Right atrium auricular region (tissue), 2 donors: Measurements from ENCODE around the gene ARHGEF18. TPM values are rescaled to one million over a fixed set of nuclear protein-coding genes. Genes with fewer than 3 reads are reported as not detected.

Experiments
- DNase-seq: peaks from one replicate; pipeline ENCODE4 v3.0.0-alpha.2; 2019; ENCODE audit warnings: low spot score
- H3K27ac ChIP-seq, 2 donors: fragments of 200-600 bp; sonication (generic); 1 replicate in 1 of 2; 2 replicates in 1 of 2; pipeline ENCODE4 v1.5.1; 2016 to 2019
- H3K27me3 ChIP-seq, 2 donors: fragments of 200-600 bp; sonication (generic); one replicate each; pipeline versions ENCODE4 v1.5.1 to v1.6.0; 2017 to 2019
- H3K36me3 ChIP-seq: fragments of 200-600 bp; sonication (generic); one replicate; pipeline ENCODE4 v1.5.1; 2016
- H3K4me1 ChIP-seq, 2 donors: fragments of 200-600 bp; sonication (generic); one replicate each; pipeline versions ENCODE4 v1.5.1 to v1.6.0; 2017 to 2019
- H3K4me3 ChIP-seq, 2 donors: fragments of 200-600 bp; sonication (generic); 1 replicate in 1 of 2; 2 replicates in 1 of 2; pipeline ENCODE4 v1.5.1; 2017 to 2019; ENCODE audit warnings: mild to moderate bottlenecking in 1 of 2, moderate library complexity in 1 of 2
- H3K9me3 ChIP-seq, 2 donors: fragments of 200-600 bp; sonication (generic); one replicate each; pipeline ENCODE4 v1.5.1; 2019
- total RNA-seq, 2 donors: library from RNA; depleted of rRNA; stranded (reverse); fragments of >200 nt; gene quantifications; one replicate each; pipeline ENCODE4 v1.1.0, GENCODE V29; 2016
- TF ChIP-seq, protein P1 (sequence below), 2 donors: fragments of 200-600 bp; sonication (generic); IDR thresholded peaks; one replicate each; pipeline ENCODE4 v1.5.1; 2019; ENCODE audit warnings: antibody characterized with exemption in 2 of 2

ARHGEF18 gene
- total RNA-seq, 2 donors from 2014 or later, result 8.3 to 14.0 TPM

DNA sequence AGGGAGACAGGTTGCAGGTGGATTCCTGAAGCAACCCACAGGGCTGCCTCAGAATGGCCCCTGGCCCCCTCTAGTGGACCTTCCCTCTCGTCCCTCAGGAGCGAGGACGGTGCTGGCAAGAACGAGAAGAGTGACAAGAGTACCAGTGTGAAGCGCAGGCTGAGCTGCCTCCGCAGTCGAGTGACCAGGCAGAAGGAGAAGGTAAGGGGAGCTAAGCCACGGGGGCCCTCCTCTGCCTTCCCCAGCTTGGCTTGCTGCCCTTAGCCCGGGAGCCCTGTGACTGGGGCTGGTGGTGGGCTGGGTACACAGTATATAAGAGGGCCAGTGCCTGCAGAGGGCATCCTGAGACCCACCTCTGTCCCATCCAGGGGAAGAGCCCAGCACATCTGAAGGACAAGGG lies 34.0 kb downstream of the ARHGEF18 start:
- Histone ChIP-seq H3K4me1 (no peaks in the 10 kb centered on the region), H3K4me3 (no peak overlapping the region), H3K36me3 (no peaks in the 10 kb centered on the region), H3K27me3 (no peaks in the 10 kb centered on the region), H3K9me3 (no peaks in the 10 kb centered on the region), H3K27ac (no peak overlapping the region)
- no peak for DNase-seq
- TF ChIP-seq, protein P1, sequence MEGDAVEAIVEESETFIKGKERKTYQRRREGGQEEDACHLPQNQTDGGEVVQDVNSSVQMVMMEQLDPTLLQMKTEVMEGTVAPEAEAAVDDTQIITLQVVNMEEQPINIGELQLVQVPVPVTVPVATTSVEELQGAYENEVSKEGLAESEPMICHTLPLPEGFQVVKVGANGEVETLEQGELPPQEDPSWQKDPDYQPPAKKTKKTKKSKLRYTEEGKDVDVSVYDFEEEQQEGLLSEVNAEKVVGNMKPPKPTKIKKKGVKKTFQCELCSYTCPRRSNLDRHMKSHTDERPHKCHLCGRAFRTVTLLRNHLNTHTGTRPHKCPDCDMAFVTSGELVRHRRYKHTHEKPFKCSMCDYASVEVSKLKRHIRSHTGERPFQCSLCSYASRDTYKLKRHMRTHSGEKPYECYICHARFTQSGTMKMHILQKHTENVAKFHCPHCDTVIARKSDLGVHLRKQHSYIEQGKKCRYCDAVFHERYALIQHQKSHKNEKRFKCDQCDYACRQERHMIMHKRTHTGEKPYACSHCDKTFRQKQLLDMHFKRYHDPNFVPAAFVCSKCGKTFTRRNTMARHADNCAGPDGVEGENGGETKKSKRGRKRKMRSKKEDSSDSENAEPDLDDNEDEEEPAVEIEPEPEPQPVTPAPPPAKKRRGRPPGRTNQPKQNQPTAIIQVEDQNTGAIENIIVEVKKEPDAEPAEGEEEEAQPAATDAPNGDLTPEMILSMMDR (IDR thresholded peaks at IDR 0.05), result no peak

DNA sequence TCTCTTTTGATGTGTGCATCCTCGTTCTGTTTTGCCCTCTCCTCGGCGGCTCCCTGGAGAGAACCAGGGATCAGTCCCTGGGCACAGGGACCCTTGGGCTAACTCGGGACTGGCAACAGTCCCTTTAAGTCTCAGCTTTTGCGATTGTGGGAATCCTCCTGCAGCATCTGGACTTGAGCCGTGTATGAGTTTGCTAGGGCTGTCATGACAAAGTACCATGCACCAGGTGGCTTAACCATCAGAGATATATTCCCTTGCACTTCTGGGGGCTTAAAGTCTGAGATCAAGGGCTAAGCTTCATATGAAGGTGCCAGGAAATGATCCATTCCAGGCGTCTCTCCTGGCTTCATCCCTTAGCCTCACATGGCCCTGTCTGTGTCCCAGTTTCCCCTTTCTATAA lies 34.5 kb downstream of the ARHGEF18 start:
- H3K9me3 ChIP-seq, result no peaks in the 10 kb centered on the region
- H3K4me3 ChIP-seq, result no peak overlapping the region
- no peak overlapping the region for H3K27ac ChIP-seq
- no peaks in the 10 kb centered on the region for H3K27me3 ChIP-seq
- H3K36me3 ChIP-seq, result no peaks in the 10 kb centered on the region
- no peaks in the 10 kb centered on the region for H3K4me1 ChIP-seq
- TF ChIP-seq, protein P1 (IDR thresholded peaks at IDR 0.05), result no peak
- DNase-seq, result no peak

DNA sequence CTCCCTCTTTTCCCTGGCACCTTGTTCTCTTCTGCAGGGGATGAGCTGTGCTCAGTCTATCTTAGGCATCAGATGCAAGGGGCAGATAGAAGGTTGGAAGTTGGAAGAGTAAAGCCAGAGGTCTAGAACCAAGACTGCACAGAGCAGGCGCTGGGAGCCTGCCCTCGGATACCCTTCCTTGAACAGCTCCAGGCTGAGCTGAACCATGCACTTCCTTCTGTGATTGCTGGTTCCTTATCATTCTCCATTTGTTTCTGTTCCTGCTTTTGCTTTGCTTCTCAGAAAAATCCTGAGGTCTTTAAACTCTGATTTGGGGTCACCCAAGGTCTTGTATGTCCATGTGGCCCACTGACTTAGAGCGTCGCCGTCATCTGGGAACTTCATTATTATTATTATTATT lies 36.3 kb downstream of the ARHGEF18 start:
- H3K9me3 ChIP-seq, result no peaks in the 10 kb centered on the region
- H3K27me3 ChIP-seq, result no peaks in the 10 kb centered on the region
- H3K4me1 ChIP-seq, result no peaks in the 10 kb centered on the region
- no peak for DNase-seq
- H3K27ac ChIP-seq, result no peak overlapping the region
- no peak overlapping the region for H3K4me3 ChIP-seq
- H3K36me3 ChIP-seq, result no peaks in the 10 kb centered on the region
- TF ChIP-seq, protein P1 (IDR thresholded peaks at IDR 0.05), result no peak

DNA sequence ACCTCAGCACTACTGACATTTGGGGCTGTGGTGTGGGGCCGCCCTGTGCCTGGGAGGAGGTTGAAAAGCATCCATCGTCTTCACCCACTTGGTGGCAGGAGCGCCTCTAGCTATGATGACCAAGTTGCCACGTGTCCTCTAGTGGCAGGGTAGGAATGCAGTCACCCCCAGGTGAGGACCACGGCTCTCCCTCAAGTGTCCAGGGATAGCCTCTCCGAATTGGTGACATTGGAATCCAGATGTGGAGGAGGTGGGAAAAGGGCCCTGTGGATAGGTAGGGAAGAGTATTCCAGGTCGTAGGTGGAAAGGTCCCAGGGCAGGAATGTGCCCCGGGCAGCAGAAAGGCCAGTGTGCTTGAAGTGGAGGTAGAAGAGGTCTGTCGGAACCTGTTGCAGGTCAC lies 37.6 kb downstream of the ARHGEF18 start:
- Histone ChIP-seq H3K36me3 (no peaks in the 10 kb centered on the region), H3K27ac (no peak overlapping the region), H3K4me3 (no peak overlapping the region), H3K9me3 (no peaks in the 10 kb centered on the region), H3K27me3 (no peaks in the 10 kb centered on the region), H3K4me1 (no peaks in the 10 kb centered on the region)
- no peak for DNase-seq
- TF ChIP-seq, protein P1 (IDR thresholded peaks at IDR 0.05), result no peak

DNA sequence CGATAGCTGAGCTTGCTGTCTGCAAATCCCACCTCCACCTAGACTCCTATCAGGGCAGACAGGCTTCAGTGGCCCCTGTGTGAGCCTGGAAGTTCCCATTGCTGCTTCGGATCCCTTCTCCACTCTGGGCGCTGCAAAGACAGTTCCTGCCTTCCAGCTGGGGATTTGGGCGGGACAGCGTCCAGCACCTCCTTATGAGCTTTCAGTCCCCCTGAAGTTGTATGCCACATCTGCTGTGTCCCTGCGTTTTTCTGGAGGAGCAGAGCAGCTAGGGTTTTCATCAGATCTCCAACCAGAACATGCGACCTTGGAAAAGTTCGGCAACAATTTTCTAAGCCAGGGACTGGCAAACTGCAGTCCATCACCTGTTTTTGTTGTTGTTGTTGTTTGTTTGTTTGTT lies 38.0 kb downstream of the ARHGEF18 start:
- no peak for DNase-seq
- Histone ChIP-seq H3K4me3 (no peak overlapping the region), H3K9me3 (no peaks in the 10 kb centered on the region), H3K27me3 (no peaks in the 10 kb centered on the region), H3K36me3 (no peaks in the 10 kb centered on the region), H3K4me1 (no peaks in the 10 kb centered on the region), H3K27ac (no peak overlapping the region)
- TF ChIP-seq, protein P1 (IDR thresholded peaks at IDR 0.05), result no peak

DNA sequence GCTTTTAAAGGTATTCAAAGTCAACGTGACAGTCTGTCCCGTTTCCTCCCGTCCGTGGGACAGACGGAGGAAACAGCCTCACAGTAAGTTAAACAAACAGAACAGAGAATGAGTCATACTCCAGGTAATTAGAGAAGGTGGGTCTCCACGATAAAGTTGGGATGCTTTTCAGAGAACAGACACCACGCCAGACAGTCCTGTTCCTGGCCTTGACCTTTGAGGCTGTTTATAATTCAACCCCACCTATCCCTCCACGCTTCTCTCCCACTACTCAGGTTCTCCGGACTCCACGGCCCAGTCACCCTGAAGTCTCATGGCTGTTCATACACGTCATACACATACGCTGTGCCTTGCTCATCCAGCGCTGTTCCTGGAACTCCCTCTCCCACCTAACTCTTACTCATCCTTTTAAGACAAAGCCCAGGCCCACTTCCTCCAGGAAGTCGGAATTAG lies 42.5 kb downstream of the ARHGEF18 start:
- Histone ChIP-seq H3K4me3 (no peak overlapping the region), H3K27ac (no peak overlapping the region), H3K36me3 (no peaks in the 10 kb centered on the region), H3K4me1 (peaks cover 0 to 15% of the 10 kb centered on the region in 2 donors), H3K9me3 (no peaks in the 10 kb centered on the region), H3K27me3 (no peaks in the 10 kb centered on the region)
- DNase-seq, result no peak
- TF ChIP-seq, protein P1 (IDR thresholded peaks at IDR 0.05), result no peak
